Kidney (tissue), 14 donors: ENCODE measurements around the gene BEAN1. TPM values are rescaled to one million over a fixed set of nuclear protein-coding genes. Genes with fewer than 3 reads are reported as not detected.
A peak's percentile ranks its signal among the peaks of the same experiment; 100 is the strongest.

ENCODE experiments used
- DNase-seq, 5 donors: peaks; one replicate each; pipeline ENCODE4 v3.0.0-alpha.2; 2013 to 2020
- FAIRE-seq: peaks from 2 replicates; lab custom pipeline; 2012; peaks lifted over from hg19 to GRCh38; lab: Jason Lieb, UNC
- H3K27ac ChIP-seq, 2 donors: one replicate each; pipeline ENCODE4 v1.7.0; 2013; ENCODE audit warnings: low read depth in 2 of 2, low read length in 2 of 2, inconsistent platforms in 1 of 2
- H3K27me3 ChIP-seq: one replicate; pipeline ENCODE4 v1.7.1; 2013; ENCODE audit warnings: low read length, inconsistent platforms; ENCODE audit not compliant: control insufficient read depth, insufficient read depth
- H3K36me3 ChIP-seq, 3 donors: one replicate each; pipeline versions ENCODE4 v1.7.0 to v1.7.1; 2013; ENCODE audit warnings: low read length in 3 of 3, control low read depth in 1 of 3, inconsistent platforms in 1 of 3; ENCODE audit not compliant: insufficient read depth in 3 of 3, control insufficient read depth in 2 of 3
- H3K4me1 ChIP-seq, 3 donors: one replicate each; pipeline versions ENCODE4 v1.7.0 to v1.7.1; 2013; ENCODE audit warnings: low read length in 3 of 3, inconsistent platforms in 1 of 3, low read depth in 1 of 3; ENCODE audit not compliant: control insufficient read depth in 2 of 3, insufficient read depth in 2 of 3
- H3K4me3 ChIP-seq, 3 donors: one replicate each; pipeline versions ENCODE4 v1.7.0 to v1.8.1; 2013; ENCODE audit warnings: low read length in 3 of 3, control low read depth in 1 of 3, inconsistent platforms in 1 of 3
- H3K9ac ChIP-seq, 3 donors: one replicate each; pipeline versions ENCODE4 v1.7.0 to v1.7.1; 2013; ENCODE audit warnings: low read length in 3 of 3, control low read depth in 1 of 3, inconsistent platforms in 1 of 3
- H3K9me3 ChIP-seq, 3 donors: one replicate each; pipeline versions ENCODE4 v1.7.0 to v1.7.1; 2013; ENCODE audit warnings: low read length in 3 of 3, control low read depth in 1 of 3, inconsistent platforms in 1 of 3; ENCODE audit not compliant: control insufficient read depth in 2 of 3, insufficient read depth in 1 of 3
- intact Hi-C: fragments of 100-400 bp; cut with DNase I; formaldehyde crosslinking; loops from one replicate; pipeline ENCODE4 v1.11.1; 2022
- polyA plus RNA-seq: library from polyadenylated mRNA; stranded (reverse); fragments of 350-450 nt; fragmentation: Illumina TruSeq; extraction: RNeasy Lipid Tissue Mini Kit (QIAGEN cat#74804); gene quantifications from one replicate; pipeline ENCODE4 v1.2.3, GENCODE V29; 2014; ENCODE audit warnings: low read depth, low replicate concordance; ENCODE audit not compliant: insufficient read depth
- total RNA-seq: library from RNA; stranded (reverse); fragmentation: NEBNext Ultra II Directional; extraction: Animal tissue kit (Norgen Biotek cat#: 25700); gene quantifications from one replicate; pipeline ENCODE4 v1.2.1, GENCODE V29; 2021
- TF ChIP-seq, protein P1 (sequence below): IDR thresholded peaks from 3 replicates; pipeline ENCODE4 v1.5.1; 2012; ENCODE audit warnings: mild to moderate bottlenecking, moderate library complexity, borderline replicate concordance; ENCODE audit not compliant: insufficient read depth; ENCODE audit errors: extremely low read depth
- donor health status: control.
- donor health status: control.
- donor health status: control.
- donor health status: control.
- donor health status: control.
- donor health status: DM: yes; HTN: yes; CAD: no.
- donor health status: Normal renal cell carcinoma (clear cell type).

BEAN1 gene
- total and polyA plus RNA-seq, 2 donors from 2014 or later, result 0.47 to 2.4 TPM

DNA sequence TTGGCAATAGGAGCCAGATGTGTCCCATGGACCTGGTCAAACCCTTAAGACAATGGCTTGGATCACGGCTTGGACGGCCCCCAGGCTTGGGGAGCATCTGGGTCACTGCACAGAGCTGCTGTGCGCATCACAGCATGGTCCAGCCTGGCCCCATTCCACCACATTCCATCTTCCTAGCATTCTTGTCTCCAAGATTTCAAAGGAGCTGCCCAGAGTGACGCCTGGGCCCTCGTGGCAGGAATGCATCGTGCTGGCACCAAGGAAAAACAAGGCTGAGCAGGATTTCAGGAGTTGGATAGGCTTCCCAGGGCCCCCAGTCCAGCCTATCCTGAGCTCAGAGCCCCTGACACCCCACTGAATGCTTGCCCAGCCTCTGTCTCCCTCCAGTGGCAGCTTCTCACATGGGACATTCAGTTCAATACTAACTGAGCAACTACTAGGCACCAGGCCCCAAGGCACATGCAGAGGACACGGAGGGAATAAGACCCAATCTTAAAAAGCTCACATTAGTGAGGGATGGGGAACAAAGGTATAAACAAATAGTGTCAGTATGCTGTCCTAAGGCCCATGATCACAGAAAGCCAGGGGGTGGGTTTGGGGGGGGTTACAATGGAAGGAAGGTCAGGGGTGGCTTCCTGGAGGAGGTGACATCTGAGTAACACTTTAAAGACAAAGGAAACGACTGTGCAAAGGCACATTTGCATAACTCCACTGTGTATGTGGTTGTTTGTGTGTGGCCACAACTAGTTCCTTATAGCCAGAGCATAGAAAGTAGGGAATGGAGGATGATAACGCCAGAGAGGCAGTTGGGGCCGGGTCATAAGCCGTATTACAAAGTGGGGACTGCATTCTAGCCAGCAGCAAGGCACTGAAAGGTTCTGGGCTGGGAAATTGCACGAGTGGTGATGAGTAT is 88.8 kb downstream of the BEAN1 start:
- peak overlapping the region in 2 of 3 donors; percentile 12 to 60 for H3K9ac ChIP-seq
- H3K4me1 ChIP-seq, result peaks cover 6 to 53% (median 48%) of the 10 kb centered on the region in 3 donors
- no peaks in the 10 kb centered on the region for H3K27me3 ChIP-seq
- H3K9me3 ChIP-seq, result no peaks in the 10 kb centered on the region
- intact Hi-C loops, result no loop called here
- peak overlapping the region; percentile 89 to 93 for H3K27ac ChIP-seq
- TF ChIP-seq, protein P1, sequence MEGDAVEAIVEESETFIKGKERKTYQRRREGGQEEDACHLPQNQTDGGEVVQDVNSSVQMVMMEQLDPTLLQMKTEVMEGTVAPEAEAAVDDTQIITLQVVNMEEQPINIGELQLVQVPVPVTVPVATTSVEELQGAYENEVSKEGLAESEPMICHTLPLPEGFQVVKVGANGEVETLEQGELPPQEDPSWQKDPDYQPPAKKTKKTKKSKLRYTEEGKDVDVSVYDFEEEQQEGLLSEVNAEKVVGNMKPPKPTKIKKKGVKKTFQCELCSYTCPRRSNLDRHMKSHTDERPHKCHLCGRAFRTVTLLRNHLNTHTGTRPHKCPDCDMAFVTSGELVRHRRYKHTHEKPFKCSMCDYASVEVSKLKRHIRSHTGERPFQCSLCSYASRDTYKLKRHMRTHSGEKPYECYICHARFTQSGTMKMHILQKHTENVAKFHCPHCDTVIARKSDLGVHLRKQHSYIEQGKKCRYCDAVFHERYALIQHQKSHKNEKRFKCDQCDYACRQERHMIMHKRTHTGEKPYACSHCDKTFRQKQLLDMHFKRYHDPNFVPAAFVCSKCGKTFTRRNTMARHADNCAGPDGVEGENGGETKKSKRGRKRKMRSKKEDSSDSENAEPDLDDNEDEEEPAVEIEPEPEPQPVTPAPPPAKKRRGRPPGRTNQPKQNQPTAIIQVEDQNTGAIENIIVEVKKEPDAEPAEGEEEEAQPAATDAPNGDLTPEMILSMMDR, result peak; percentile 37
- no peak for DNase-seq
- peaks cover 2 to 5% (median 3%) of the 10 kb centered on the region in 3 donors for H3K36me3 ChIP-seq
- H3K4me3 ChIP-seq, result no peak overlapping the region
- FAIRE-seq, result no peak

DNA sequence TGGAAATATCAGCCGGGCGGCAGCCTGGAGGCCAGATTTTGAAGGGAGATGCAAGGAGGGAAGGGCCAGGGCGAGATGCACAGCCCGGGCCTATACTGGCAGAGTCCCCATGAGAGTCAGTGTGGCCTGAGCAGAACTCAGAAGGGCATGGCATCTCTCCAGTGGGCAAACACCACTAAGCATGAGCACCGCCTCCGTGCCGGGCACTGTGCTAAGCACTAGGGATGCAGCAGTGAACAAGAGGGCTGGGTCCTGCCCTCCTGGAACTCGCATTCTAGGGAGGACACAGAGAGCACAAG is 89.4 kb downstream of the BEAN1 start:
- Histone ChIP-seq H3K27ac (peak overlapping the region; percentile 89 to 93), H3K4me1 (peaks cover 6 to 47% (median 43%) of the 10 kb centered on the region in 3 donors), H3K9me3 (no peaks in the 10 kb centered on the region), H3K36me3 (peaks cover 2 to 11% (median 3%) of the 10 kb centered on the region in 3 donors), H3K27me3 (no peaks in the 10 kb centered on the region), H3K9ac (peak overlapping the region in 2 of 3 donors; percentile 12 to 60), H3K4me3 (no peak overlapping the region)
- DNase-seq (no peak), FAIRE-seq (no peak)
- intact Hi-C loops, result no loop called here
- TF ChIP-seq, protein P1, result no peak

DNA sequence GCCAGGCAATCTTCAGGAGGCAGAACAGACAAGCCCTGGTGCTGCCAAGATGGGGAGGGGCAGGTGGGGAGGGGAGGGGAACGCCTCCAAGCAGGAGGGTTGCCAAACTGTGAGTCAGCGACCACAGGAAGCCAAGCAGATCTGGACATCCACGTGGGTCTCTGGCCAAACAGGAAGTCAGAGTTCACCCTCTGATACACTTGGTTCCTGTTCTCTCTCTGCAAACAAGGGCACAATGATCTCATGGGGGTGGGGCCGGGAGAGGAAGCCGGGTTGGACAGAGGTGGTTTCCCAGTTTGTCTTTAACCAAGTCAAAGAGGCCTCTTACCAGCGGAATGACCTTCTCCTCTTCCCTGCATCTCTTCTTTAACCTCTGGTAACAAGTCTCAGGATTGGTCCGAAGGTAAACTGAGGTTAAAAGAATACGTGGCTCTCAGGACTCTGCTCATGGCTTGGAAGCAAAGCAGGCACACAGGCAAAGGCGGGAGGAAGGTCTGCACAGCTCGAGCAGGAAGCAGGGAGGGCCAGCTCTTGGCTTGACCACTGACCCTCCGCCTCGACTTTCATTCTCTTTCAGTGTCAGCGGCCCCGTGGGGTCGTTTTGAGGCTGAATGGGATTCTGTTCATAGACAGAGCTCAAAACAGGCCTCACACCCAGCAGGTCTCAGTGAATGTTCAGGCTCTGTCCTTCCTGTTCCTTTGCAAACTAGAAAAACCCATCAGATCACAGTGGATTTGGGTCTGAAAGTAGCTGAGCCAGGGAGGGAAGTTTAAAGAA is 89.9 kb downstream of the BEAN1 start:
- H3K36me3 ChIP-seq, result peaks cover 2 to 16% (median 3%) of the 10 kb centered on the region in 3 donors
- peaks cover 6 to 43% (median 37%) of the 10 kb centered on the region in 3 donors for H3K4me1 ChIP-seq
- peak; percentile 72 to 98 (median 82) for DNase-seq
- no peaks in the 10 kb centered on the region for H3K9me3 ChIP-seq
- H3K9ac ChIP-seq, result peak overlapping the region in 2 of 3 donors; percentile 34 to 87
- TF ChIP-seq, protein P1, result no peak
- peak; percentile 68 for FAIRE-seq
- H3K27me3 ChIP-seq, result no peaks in the 10 kb centered on the region
- intact Hi-C loops, result no loop called here
- peak overlapping the region; percentile 96 to 98 for H3K27ac ChIP-seq
- H3K4me3 ChIP-seq, result peak overlapping the region in 2 of 3 donors; percentile 18 to 27
